Fibroblast of lung (primary cell): ENCODE data around the gene NUDT22.

Experiments
- EZH2 ChIP-seq: IDR thresholded peaks from 2 replicates; pipeline ENCODE4 v1.5.1; 2012; ENCODE audit warnings: low read length, control low read depth, mild to moderate bottlenecking; ENCODE audit errors: missing control alignments
- TF ChIP-seq, protein P1 (sequence below), 2 donors: IDR thresholded peaks in 1 of 2; conservative IDR thresholded peaks in 1 of 2; 1 replicate in 1 of 2; 2 replicates in 1 of 2; pipeline ENCODE4 v1.5.1; 2011 to 2012; ENCODE audit warnings: low read length in 2 of 2, control low read depth in 1 of 2, inconsistent platforms in 1 of 2, low read depth in 1 of 2, mild to moderate bottlenecking in 1 of 2

DNA sequence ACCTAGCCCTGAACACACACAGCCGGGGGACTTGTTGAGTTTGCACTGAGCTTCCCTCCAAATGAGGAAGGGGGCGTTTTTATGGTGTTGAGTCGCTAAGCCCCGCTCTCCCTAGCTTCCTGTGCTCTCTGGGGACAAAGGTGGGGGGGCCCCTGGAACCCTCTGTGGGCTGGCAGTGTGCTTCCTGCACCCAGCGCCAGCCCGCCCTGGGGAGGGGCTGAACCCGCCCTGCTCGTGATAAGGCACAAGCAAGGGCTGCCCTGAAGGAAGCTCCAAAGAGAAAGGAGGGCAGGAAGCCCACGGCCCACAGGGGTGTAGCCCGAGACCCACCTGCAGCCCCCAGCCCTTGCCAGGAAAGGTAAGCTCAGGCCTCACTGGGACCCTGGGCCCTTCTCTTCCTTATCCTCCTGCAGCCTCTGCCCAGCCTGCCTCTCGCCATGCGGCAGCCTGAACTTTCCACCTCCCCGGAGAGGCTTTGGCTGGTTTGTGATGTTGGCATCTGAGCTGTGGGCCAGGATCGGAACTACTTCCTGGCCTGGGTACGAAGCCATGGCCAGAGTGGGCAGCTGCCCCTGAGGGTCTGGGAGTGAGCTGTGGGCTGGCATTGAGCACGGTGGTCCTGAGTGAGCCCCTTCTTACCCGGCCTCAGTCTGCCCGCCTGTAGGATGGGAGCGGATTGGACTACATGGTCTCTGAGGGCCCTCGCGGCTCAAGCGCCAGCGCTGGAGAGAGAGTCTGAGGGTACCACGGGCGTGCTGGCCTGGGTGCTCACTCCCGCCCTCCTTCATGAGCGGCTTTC lies 19.4 kb upstream of the NUDT22 start, which contains the start of gene FERMT3:
- TF ChIP-seq, protein P1, sequence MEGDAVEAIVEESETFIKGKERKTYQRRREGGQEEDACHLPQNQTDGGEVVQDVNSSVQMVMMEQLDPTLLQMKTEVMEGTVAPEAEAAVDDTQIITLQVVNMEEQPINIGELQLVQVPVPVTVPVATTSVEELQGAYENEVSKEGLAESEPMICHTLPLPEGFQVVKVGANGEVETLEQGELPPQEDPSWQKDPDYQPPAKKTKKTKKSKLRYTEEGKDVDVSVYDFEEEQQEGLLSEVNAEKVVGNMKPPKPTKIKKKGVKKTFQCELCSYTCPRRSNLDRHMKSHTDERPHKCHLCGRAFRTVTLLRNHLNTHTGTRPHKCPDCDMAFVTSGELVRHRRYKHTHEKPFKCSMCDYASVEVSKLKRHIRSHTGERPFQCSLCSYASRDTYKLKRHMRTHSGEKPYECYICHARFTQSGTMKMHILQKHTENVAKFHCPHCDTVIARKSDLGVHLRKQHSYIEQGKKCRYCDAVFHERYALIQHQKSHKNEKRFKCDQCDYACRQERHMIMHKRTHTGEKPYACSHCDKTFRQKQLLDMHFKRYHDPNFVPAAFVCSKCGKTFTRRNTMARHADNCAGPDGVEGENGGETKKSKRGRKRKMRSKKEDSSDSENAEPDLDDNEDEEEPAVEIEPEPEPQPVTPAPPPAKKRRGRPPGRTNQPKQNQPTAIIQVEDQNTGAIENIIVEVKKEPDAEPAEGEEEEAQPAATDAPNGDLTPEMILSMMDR (conservative IDR thresholded peaks at IDR 0.05 in 1 of 2, IDR thresholded peaks at IDR 0.05 in 1 of 2; ENCODE audit: low read depth in 1 of 2, low read length in 2 of 2) = no peak
- TF ChIP-seq EZH2 = no peak
